HG02885 (cell line): ENCODE measurements around the gene SLC7A6.
A peak's percentile ranks its signal among the peaks of the same experiment; 100 is the strongest.
"Not testable (repeated sequence)": the region's sequence is repeated elsewhere in the genome, so short reads cannot be mapped to it uniquely, and the experiment has no call there.

Experiments
- ATAC-seq: cut with Tn5 transposase; IDR thresholded peaks from one replicate; pipeline ENCODE4 v1.9.1; 2021; ENCODE audit warnings: mild to moderate bottlenecking; ENCODE audit not compliant: unreplicated experiment, poor library complexity

The SLC7A6 gene

GRCh38 chr16:68279726-68280558 is 15.6 kb downstream of the SLC7A6 start:
- ATAC-seq = no peak

DNA sequence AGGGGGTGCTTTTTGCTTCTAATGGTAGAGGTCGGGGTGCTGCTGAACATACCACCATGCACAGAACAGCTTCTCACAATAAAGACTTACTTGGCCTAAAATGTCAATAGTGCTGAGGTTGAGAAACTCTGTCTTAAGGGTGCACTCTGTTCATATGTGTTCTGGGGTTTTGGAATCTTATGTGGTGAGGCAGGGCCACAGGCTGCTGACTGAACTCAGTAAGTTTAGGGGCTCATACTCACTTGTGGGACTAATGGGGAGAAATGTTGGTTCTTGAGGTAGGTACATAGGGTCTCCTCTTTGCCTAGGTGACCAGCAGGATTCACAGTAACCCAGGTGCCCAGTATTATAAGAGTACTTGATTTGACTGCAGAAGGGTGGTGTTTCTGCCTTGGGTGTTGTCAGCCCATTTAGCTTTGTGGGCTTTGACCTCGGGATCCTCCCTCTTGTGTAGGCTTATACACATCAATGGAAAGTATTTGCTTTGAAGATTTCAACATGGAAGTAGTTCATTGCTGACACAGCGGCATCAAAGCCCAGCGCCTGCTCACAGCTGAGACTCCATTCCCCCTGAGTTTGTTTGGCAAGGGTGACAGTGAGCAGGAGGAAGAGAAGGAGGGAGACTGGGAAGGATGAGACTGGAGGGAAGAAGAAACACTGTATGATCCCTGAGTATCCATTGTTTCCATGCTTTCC is 17.2 kb downstream of the SLC7A6 start:
- ATAC-seq = no peak

DNA sequence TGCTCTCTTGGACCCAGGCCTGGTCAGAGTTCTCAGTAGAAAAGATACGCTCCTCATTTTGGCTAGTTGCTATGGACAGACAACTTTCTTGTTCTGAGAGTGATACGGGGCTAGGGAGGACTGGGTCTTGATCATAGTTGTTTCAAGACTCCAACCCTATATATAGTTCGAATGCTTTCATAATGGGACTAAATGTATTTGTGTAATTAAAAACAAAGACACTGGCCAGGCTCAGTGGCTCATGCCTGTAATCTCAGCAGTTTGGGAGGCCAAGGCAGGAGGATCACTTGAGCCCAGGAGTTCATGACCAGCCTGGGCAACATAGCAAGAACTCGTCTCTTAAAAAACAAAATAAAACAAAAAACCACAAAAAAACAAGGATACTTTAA is 17.7 kb downstream of the SLC7A6 start:
- no peak for ATAC-seq

DNA sequence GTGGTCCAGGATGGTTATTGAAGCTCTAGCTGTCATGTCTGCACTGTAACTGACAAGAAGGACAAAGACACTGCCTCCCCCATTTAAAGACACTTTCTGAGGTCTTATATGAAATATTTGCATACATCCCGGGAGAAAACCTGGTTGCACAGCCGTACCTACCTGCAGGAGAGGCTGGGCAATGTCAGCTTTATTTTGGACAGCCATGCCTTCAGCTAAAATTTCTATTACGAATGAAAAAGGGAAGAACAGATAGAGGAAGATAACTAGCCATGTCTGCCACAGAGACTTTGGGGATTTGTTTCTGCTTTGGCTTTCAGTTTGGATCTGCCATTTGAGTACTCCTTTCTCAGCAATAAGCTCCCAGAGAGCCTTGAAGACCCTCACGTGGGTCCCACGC is 19.0 kb downstream of the SLC7A6 start:
- no peak for ATAC-seq

DNA sequence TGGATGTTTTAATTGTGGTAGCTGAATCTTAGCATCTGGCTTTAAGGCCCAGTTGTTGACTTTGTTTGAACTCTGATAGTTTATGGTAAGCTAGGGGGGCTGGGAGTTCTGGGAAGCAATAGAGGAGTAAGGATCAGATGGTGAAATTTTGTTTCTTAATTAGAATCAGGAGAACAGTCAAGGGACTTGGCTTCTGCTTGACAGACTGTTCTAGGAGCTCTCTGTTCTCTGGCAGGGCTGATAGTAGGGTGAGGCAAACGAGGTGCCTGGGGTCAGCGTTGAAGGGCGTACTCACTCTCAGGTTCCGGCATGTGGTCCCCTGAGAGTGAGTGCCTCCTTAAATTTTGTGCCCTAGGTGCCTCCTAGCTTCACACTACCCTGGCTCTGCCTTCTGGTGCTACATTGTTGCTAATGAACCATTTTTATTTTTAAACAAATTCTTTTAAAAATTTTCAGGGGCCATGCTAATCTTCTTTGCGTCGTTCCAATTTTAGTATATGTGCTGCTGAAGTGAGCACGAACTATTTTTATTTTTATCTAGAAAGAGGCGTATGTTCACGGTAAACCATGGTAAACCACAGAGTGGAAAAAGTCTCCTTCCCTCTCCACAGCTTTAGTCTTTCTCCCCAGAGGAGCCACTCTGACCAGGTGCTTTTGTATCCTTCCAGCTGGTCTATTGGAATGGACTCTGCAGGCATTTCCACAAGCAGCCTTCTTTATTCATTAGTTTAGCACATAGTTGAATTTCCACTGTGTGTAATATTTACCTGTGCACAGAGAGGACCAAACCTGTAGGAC is 19.7 kb downstream of the SLC7A6 start:
- ATAC-seq = peak; percentile 56

GRCh38 chr16:68284847-68285246 is 20.5 kb downstream of the SLC7A6 start:
- ATAC-seq = peak; percentile 57

- ATAC-seq = no peak
Observed at GRCh38 chr16:68285683-68286082, 21.4 kb downstream of the SLC7A6 start.

GRCh38 chr16:68286153-68287074 is 22.1 kb downstream of the SLC7A6 start:
- no peak for ATAC-seq

GRCh38 chr16:68287276-68288251 is 23.2 kb downstream of the SLC7A6 start:
- no peak for ATAC-seq

DNA sequence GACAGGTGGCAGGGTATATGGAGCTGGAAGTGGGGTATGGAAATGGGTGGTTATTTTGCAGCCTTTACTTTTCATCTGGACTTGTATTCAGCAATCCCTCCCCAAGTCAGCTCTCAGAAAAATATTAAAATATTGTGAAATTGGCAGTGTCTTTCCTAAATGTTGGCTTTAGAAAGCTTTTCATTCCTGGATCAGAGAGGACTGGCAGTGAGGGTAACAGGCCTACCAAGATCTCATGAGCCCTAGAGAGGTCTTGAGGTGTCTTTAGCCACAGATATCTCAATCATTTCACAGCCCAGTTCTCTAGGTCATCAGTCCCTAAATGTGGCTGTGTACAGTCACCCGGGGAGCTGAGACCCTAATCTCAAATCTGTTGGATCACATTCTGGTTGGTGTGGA is 23.9 kb downstream of the SLC7A6 start:
- ATAC-seq = no peak

DNA sequence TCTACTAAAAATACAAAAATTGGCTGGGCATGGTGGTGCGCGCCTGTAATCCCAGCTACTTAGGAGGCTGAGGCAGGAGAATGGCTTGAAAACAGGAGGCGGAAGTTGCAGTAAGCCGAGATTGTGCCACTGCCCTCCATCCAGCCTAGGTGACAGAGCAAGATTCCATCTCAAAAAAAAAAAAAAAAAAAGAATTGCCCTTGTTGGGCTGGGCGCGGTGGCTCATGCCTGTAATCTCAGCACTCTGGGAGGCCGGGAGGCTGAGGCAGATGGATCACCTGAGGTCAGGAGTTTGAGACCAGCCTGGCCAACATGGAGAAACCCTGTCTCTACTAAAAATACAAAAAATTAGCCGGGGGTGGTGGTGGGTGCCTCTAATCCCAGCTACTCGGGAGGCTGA is 24.5 kb downstream of the SLC7A6 start:
- ATAC-seq = not testable (repeated sequence)

DNA sequence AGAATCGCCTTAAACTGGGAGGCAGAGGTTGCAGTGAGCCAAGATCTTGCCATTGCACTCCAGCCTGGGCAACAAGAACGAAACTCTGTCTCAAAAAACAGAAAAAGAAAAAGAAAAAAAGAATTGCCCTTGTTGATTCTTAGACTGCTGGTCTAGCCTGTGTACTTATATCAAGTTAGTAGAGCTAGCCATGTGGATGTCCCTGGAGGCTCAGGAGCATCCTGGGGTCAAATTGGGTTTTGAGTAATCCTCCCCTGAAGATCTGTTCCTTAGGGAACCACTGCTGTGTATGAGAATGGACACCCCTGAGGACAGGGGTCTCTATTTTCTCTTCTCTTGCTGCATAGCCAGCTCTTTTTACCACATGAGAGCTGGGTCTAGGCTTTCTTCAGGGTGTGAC is 24.9 kb downstream of the SLC7A6 start:
- ATAC-seq = no peak

DNA sequence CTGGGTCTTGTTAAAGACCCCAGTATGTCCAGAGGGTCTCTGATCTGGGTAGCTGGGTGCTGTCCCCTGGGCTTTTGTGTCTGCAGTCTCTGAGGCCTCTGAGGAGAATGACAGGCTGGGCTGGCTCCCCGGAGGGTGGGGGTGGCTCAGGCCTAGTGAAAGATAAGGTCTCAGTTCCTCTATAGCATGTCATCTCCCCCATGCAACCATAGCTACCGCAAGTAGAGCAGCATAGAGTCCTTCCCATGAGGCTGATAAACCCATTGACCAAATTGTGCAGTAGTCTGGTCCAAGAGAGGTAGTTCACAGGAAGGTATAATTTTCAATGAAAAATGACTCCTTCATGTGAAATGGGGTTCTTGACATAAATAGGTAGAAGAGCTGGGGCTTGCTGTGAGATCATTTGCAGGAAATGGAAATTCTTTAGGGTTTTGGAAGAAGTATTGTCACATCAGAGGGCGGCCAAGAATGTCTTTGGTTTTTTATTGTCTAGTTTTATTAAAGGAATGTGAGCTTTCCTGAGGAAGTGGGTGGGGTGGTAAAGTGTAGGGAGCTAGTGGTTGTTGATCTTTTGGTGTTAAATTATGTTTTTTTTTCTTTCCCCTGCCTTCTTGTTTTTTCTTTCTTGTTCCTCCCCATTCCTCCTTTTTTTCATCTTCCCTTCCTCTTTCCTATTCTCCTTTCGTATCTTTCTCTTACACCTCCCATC is 25.4 kb downstream of the SLC7A6 start:
- ATAC-seq = peak; percentile 84

- ATAC-seq = no peak
Observed at GRCh38 chr16:68290450-68290849, 26.1 kb downstream of the SLC7A6 start.

- no peak for ATAC-seq
Observed at GRCh38 chr16:68291227-68291626, 26.9 kb downstream of the SLC7A6 start.

- ATAC-seq = no peak
Observed at GRCh38 chr16:68292425-68292824, 28.1 kb downstream of the SLC7A6 start.

DNA sequence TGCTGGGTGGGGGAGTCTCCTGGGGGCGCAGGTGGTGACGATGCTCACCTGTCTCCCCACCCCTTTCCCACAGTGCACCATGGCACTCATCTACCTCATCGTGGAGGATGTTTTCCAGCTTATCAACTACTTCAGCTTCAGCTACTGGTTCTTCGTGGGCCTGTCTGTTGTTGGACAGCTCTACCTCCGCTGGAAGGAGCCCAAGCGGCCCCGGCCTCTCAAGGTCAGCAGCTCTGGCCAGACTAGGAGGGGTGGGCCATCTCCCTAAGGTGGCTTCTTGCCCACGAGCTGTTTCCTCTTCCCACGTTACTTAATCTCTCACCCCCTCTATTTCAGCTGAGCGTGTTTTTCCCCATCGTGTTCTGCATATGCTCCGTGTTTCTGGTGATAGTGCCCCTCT is 32.0 kb downstream of the SLC7A6 start:
- ATAC-seq = no peak

GRCh38 chr16:68296693-68297092 is 32.4 kb downstream of the SLC7A6 start:
- no peak for ATAC-seq
